B cell (primary cell): ENCODE measurements around the gene PALLD.

Experiments used
- EZH2 ChIP-seq: IDR thresholded peaks from 2 replicates; pipeline ENCODE4 v1.6.1; 2012; ENCODE audit warnings: borderline replicate concordance, low read depth, mild to moderate bottlenecking, moderate library complexity, low read length; ENCODE audit not compliant: insufficient read depth, poor library complexity, severe bottlenecking
- TF ChIP-seq, protein P1 (sequence below): fragments of 200-600 bp; IDR thresholded peaks from one replicate; pipeline ENCODE4 v1.8.0; 2022; ENCODE audit warnings: antibody characterized with exemption, mild to moderate bottlenecking

DNA sequence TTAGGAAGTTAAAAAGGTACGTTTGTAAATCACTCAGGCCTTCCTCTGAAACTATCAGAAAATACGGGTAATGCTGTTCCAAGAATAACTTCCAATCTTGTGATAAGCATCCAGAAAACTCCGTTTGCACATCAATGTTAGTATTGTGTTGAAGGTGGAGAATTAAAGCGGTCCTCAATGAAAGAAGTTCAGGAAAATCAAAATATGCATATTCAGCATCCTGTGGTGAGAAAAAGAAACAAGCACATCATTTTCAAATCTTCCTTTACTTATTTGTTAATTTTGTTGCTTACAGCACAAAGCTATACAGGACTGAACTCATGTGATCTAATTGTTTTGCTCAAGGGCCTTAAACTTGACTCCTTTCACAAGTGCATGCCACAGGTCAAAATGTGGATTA lies 35.0 kb upstream of the PALLD start:
- TF ChIP-seq EZH2, result no peak
- TF ChIP-seq, protein P1, sequence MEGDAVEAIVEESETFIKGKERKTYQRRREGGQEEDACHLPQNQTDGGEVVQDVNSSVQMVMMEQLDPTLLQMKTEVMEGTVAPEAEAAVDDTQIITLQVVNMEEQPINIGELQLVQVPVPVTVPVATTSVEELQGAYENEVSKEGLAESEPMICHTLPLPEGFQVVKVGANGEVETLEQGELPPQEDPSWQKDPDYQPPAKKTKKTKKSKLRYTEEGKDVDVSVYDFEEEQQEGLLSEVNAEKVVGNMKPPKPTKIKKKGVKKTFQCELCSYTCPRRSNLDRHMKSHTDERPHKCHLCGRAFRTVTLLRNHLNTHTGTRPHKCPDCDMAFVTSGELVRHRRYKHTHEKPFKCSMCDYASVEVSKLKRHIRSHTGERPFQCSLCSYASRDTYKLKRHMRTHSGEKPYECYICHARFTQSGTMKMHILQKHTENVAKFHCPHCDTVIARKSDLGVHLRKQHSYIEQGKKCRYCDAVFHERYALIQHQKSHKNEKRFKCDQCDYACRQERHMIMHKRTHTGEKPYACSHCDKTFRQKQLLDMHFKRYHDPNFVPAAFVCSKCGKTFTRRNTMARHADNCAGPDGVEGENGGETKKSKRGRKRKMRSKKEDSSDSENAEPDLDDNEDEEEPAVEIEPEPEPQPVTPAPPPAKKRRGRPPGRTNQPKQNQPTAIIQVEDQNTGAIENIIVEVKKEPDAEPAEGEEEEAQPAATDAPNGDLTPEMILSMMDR, result no peak
